HepG2 (cell line): ENCODE measurements around the gene TGDS.

Experiments used
- NCOR1 ChIP-seq: fragments of 200-600 bp; sonication (generic); IDR thresholded peaks from 2 replicates; pipeline ENCODE4 v1.7.0; 2017; ENCODE audit warnings: antibody characterized with exemption, low read length, borderline replicate concordance
- NR1H2 ChIP-seq: sonication (generic); formaldehyde crosslinking; IDR thresholded peaks from 2 replicates; pipeline ENCODE4 v1.8.1; 2022; ENCODE audit warnings: low read depth, missing genetic modification reagents, borderline replicate concordance

DNA sequence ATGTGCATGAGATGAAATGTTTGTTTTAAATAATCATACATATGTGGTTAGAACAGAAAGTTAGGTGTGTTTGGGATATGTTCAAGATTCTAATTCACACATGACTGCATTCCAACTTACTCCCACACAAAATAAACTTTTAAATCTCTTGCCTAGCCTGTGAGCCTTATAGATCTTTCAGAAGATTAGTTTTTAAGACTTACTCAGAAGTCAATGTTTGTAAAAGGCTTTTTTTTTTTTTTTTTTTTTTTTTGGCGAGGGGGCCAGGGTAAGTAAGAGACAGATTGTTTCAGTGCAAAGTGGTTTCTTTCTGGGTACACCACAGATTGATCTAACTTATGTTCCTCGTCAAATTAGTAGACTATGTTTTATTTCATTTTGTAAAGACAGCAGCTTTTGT, 44.8 kb upstream of the TGDS start:
- TF ChIP-seq NCOR1 (no peak), NR1H2 (CRISPR knock-in tag) (no peak)
